Measurements from ENCODE around the gene DALRD3.

Gene DALRD3, protein sequence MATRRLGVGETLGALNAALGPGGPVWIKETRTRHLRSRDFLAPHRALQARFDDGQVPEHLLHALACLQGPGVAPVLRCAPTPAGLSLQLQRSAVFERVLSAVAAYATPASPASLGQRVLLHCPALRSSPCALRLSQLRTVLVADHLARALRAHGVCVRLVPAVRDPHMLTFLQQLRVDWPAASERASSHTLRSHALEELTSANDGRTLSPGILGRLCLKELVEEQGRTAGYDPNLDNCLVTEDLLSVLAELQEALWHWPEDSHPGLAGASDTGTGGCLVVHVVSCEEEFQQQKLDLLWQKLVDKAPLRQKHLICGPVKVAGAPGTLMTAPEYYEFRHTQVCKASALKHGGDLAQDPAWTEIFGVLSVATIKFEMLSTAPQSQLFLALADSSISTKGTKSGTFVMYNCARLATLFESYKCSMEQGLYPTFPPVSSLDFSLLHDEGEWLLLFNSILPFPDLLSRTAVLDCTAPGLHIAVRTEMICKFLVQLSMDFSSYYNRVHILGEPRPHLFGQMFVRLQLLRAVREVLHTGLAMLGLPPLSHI

DNA sequence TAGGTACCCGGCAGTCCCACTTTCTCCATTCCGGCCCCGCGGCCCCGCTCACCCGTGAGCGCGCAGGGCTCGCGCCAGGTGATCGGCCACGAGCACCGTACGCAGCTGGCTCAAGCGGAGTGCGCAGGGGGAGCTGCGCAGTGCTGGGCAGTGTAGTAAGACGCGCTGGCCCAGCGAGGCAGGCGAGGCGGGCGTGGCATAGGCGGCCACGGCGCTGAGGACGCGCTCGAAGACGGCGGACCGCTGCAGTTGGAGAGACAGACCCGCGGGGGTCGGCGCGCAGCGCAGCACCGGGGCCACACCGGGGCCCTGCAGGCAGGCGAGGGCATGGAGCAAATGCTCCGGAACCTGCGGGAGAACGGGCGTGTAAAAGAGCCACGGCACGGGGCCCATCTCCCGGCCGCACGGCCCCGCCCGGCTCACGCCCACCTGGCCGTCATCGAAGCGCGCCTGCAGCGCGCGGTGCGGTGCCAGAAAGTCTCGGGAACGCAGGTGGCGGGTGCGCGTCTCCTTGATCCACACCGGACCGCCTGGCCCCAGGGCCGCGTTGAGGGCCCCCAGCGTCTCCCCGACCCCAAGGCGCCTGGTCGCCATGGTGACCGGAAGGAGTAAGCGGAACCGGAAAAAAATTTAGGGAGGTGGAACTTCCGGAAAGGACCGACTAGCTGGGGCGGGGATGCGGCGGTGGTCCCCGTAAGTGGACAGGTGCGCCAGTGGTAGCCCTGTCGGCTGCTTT is at the start of gene DALRD3:
DALRD3 (minus strand) TSS at position 610 of the 736 bp plus-strand sequence; CDS start at position 594, 16 bp downstream.
- peak; percentile 76 to 79 for DNase-seq

DNA sequence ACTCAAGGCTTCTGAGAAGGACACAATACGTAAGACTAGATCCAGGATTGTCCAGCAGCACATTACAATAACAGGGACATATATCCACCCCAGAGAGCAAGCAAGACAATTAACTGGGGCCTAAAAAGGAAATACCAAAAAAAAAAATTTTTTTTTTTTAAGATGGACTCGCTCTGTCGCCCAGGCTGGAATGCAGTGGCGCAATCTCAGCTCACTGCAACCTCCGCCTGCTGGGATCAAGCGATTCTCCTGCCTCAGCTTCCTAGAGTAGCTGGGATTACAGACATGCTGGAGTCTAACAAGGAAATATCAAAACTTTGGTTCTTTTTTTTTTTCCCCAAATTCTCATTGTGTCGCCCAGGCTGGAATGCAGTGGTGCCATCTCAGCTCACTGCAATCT is 39.6 kb upstream of the DALRD3 start:
- no peak for DNase-seq

DNA sequence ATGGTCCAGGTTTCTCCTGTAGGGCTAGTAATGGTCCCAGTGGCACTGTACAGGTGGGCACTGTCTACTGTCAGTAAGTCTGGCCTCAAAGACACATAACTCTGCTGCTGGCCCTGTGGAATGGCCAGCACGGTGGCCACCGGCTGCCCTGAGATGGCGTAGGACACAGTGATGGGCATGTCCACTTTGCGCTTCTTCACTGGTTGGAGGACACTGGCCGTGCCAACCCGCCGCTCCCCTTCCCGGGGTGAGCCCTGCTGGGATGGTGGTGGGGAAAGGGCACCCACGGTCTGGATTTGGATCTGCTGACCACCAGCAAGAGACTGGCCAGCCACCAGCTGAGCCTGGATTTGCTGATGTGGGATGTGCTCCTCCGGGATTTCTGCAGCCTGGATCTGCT is 38.9 kb upstream of the DALRD3 start:
- DNase-seq, result no peak

DNA sequence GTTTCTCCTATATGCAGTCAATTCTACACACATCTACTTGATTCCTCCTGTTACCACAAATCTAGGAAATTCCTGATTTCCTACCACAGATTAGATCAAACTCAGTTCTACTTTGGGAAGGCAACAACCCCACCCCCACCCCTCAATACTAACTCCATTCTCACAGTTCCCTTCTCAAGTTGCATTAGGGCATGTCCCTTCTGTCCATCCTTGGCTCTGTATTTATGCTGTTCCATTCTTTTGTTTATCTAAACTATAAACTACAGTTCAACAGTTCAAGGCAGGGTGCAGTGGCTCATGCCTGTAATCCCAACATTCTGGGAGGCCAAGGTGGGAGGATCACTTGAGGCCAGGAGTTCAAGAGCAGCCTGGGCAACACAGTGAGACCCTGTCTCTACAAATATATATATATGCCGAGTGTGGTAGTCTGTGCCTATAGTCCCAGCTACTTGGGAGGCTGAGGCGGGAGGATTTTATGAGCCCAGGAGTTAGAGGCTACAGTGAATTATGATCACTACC is 36.0 kb upstream of the DALRD3 start:
- DNase-seq, result no peak

DNA sequence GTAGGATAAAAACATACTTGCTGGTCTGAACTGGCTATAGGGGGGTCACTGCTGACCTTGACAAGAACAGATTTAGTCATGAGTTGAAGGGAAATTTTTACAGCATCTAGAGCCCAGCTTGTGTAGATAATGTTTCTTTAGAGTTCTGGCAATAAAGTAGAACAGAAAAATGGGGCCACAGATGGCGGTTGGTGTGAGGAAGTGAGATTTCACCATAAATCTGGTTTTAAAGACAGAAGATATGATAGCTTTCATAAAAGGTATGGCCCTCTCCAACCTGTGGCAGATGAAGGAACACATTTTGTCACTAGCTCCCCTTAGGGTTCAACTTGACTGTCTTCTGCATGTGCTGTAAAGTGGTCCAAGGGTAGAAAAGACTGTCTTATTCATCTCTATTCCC is 35.2 kb upstream of the DALRD3 start:
- no peak for DNase-seq

DNA sequence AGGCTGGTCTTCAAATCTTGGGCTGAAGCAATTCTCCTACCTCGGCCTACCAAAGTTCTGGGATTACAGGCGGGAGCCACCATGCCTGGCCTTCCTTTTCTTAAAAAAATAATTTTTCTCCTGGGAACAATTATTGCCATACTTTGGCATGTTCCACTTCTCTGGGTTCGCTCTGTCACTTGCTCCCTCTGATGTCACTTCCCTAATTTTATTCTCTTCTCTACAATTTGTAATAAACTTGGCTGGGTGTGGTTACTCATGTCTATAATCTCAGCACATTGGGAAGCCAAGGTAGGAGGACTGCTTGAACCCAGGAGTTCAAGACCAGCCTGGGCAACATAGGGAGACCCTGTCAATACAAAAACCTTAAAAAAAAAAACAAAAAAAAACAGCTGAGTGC is 16.9 kb upstream of the DALRD3 start:
- no peak for DNase-seq

DNA sequence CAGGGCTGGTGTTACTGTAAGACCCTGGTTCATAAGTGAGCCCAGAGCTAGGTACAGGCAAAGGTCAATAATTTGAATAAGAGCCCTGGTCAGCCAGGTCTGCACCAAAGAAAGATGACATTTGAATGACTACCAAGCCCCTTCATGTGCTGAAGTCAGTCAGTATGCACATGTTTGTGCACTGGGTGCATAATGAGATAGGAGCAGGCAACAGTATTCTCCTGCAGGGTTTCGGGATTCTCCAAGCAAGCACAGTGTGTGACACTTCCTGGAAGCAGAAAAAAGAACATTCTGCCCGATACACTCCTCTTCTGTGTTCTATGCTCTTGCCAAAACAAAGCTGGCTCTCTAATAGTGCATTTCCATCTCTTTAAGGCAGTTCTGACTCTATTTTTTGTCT is 16.3 kb upstream of the DALRD3 start:
- DNase-seq, result no peak

DNA sequence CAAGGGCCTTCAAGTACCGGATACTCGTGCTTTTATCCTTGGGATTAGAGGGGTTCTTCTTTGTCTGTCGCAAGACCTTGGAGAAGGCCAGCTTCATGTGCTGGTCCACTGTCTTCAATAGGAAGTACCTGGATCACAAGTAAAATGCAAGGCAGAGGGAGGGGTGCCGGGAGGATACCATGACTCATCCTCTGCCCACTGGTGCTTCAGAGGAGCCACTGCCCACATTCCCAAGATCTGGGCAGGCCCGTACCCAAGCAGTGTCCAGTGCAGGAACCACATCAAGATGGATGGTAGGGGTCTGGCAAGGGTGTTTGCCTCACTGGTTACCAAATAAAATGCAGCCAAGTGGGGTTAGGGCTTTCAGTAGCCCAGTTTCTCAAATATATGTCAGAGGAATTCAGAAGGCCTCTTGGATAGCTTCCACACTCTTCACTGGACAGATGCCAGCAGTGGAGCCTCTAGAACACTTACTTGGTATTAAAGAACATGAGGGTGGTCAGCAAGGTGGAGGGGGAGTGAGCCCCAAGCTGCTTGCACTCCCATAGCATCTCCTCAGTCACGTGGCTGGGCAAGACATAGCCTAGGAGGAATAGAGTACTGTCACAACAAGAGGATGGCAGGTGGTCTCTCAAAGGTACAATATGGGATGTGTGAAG is 14.4 kb upstream of the DALRD3 start:
- DNase-seq, result no peak

DNA sequence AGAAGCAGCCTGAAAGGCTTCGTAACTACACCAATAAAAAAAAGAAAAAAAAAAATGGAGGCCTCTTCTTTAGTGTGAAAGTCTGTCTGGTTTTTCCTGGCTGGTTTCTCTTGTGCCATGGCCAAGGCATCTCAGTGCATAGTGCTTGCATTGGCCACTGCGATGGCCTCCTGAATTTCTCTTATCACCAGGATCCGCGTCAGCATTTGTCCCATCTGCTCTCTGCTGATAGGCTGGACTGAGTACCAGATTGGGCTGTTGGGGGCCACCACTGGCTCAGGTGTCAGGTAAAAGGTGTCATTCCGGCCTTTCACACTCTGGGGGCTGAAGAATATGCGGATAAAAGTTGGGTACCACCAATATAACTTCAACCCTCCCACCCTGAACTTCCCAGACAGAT is 11.9 kb upstream of the DALRD3 start:
- no peak for DNase-seq

DNA sequence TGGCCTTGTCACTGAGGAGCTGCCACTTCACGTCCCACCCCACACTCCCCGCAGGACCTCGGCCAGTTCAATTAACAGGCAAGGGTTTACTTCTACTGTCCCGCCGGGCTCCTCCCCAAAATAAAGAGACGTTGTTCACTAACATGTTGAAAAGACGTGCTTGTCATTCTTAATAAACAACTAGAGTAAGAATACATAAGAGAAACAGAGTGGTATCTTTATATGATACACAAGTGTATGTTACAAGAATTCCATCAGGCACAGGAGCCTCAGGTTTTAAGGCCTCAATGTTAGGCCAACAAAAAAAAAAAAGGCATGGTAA is 11.1 kb upstream of the DALRD3 start:
- DNase-seq, result no peak

DNA sequence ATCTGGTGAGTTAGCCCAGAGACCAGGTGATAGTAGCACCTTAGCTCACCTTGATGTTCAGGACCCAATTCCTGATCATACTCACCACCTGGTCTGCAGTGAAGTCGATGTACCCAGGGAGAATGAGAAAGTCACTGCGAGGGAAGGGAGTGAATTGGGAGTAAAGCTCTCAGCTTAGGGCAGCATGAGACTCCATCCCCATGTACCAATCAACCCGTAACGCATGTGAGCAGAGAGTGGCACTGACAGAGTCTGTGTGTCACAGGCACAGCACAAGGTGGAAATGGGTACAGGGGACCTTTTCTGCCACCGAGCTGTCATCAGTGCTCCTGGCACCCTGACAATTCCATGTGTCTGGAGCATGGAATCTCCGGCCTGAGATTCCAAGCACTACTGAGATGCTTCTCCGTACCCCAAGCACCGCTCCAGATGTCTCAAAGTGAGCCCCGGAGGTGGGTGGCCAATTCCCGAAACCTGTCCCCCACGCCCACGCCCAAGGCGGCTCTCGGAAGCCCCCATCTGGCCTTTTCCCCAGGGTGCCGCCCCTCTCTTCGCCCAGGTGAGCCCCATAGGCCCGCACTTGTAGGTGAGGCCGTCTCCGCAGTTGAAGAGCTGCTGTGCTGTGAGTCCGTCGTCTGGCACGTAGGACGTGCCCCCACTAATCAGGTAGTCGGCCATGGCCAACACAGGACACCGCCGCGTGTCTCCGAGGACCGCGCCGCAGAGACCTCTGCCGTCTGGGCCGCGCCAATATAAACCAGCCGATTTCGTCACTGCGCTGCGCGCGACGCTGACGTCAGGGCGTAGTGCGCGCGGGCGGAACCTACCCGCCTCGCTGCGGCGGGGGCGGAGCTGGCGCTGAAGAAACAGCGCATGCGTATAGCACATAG is 10.5 kb upstream of the DALRD3 start, which contains the start of gene IMPDH2:
IMPDH2 (minus strand) TSS at position 726 of the 890 bp plus-strand sequence; CDS start at position 678, 48 bp downstream.
- DNase-seq, result peak; percentile 96 to 97

DNA sequence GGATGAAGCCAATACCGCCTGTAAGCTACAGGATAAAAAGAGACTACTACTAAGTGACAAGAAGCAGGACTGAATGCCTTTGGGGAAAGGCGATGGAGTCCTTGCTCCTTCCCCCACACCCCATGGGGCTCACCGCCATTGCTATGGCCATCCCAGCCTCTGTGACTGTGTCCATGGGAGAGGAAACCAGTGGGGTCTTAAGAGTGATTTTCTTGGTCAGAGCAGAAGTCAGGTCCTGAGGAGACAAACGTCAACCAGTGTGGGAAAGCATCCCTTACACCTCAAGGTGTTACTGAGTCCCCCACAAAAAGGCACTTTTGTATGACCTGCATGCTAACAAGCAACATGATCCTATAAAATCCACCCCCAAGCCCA is 9.9 kb upstream of the DALRD3 start:
- DNase-seq, result no peak

DNA sequence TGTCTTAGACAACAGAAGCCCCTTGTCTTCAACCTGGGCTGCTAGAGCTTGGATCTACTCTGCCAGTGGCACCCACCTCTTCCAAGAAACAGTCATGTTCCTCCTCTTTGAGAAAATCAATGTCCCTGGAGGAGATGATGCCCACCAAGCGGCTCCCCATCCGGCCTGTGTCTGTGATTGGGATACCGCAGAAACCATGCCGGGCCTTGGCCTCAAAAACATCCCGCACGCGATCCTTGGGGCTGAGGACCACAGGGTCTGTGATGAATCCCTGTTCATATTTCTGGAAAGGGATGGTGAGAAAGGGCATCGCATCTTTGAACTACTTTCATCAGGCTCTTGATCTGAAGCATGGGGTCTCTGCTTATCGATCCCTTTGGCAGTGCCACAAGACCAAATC is 9.3 kb upstream of the DALRD3 start:
- no peak for DNase-seq

DNA sequence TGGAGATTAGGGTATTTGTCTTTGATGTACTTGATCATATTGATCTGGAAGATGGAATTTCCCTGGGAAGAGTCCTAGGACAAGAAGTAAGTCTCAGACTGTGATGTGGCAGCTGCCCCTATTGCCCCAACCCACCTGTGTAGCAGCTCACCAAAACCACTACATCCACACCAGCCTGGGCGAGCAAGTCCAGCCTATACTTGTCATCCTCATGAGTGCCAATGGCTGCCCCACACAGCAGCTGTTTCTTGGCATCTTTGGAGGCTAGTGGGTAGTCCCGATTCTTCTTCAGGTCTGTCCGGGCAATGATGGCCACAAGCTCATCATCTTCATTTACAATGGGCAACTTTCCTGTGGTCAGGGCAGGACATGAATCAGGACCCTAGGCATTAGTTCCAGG is 8.2 kb upstream of the DALRD3 start:
- DNase-seq, result no peak

DNA sequence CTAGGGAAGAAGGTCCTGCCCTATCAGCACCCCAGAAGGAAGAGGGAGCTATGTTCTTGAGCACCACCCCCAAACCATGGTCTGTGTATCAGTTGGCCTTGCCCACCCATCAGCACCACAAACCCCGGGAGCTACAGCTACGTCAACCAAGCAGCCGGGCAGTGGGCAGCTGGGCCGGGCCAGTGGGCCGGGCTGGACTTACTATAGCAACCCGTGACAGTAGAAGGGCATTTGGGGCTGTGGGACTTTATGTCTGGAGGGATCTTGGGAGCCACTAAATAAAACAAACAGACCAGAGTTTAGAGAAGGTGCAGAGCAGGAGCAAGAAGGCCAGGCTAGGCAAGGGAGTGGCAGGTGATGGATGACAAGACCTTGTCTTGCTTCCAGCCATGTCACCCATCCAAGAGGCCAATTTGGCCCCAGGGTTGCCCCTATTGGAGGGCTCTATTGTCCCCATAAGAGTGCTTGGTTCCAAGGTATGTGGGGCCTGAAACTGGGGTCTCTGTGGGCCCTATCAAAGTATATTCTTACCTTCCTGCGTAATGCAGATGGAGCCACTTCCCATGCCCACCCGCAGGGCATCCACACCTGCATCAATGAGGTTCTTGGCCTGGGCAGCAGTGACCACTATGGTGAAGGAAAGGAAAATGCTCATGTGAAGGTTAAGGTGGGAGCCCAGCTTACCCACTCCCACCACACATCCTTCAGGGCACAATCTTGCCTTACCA is 7.6 kb upstream of the DALRD3 start:
- DNase-seq, result no peak

DNA sequence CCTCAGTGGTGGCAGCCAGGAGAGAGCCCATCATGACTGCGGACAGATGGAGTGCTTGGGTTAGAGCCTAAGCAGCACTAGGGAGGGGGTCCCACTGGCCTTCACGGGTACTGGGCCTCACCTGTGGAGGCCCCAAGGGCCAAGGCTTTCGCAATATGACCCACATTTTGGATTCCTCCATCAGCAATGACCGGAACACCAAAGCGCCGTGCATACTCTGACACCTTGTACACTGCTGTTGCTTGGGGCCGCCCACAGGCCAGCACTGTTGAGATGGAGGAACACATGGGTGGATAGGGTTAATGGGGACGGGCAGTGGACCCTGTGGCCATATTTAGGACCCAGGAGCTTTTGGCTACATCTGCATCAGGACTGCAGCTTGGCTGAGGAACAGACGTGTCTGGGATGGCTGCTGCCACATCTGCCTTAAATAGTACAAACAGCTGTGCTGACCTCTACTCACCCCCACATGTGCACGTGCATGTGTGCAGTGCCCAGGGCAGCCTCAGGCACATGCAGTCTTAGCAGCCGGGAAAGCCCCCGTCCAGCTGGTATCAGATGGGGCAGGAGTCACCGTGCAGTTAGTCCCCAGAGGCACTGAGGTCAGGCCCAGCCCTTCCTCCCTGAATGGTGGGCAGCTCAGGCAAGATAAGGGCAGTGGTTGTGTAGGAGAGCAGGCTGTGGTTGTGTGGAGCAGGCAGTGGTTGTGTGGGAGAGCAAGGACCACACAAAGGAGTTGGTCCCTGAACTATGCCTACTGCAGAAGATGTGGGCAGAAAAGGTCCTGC is 6.8 kb upstream of the DALRD3 start:
- no peak for DNase-seq

DNA sequence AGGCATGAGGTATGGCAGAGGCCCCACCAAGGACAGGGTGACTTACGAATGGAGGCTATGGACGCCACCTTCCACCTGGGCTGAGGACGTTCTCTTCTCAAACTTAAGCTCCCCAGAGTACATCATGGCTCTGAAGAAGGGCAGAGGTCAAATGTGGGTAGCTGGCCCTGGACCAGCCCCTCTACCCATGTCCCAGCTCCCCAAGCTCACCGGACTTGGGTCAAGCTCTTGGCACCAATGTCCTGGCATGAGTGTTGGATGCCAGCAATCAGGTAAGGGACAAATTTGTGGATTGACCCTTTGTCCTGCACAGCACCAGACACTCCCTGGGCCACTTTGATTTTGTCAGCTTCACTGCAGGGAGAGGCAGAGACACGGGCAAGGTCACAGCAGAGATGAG is 6.1 kb upstream of the DALRD3 start:
- DNase-seq, result no peak

DNA sequence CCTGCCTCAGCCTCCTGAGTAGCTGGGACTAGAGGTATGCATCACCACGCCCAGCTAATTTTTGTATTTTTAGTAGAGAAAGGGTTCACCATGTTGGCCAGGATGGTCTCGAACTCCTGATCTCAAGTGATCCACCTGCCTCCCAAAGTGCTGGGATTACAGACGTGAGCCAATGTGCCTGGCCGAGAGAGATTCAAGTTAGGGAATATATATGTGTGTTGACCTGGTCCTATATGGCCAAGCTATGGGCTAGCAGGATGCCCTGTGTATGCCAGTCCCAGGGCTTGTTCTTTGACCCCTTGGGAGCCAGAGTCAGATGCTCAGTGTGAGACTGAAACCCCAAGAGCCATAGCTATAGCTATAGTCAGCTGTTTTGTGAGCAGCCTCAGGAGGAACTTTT is 5.4 kb upstream of the DALRD3 start:
- DNase-seq, result no peak

DNA sequence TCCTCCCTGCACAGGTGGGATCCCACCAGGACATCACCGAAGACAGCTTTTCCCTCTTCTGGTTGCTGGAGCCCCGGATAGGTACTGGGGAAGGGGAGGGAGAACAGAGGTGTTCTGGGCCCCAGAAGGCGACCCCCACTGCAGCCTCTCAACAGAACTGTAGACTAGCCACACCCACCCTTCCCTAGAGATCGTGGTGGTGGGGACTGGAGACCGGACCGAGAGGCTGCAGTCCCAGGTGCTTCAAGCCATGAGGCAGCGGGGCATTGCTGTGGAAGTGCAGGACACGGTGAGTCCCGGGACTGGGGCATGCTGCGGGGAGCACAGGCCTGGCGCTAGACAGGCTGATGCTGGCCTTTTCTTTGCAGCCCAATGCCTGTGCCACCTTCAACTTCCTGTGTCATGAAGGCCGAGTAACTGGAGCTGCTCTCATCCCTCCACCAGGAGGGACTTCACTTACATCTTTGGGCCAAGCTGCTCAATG is 4.3 kb upstream of the DALRD3 start:
- peak; percentile 60 for DNase-seq

Measured in activated T-cell treated with anti-CD3 and anti-CD28 coated beads, Interleukin-2, amount 50 U/mL, for 48 hours (primary cell).